H1 (cell line): ENCODE data around the gene APBA2. TPM values are rescaled to one million over a fixed set of nuclear protein-coding genes. Genes with fewer than 3 reads are reported as not detected.

Experiments
- CTCF ChIA-PET: fragments of 300-600 bp; sonication (Branson Sonifier 250); formaldehyde crosslinking; loops from one replicate; lab custom pipeline; 2021; ENCODE audit not compliant: partially characterized antibody; lab: Charles Lee
- POLR2A ChIA-PET: fragments of 300-600 bp; sonication (Branson Sonifier 250); formaldehyde crosslinking; loops from one replicate; lab custom pipeline; 2021; ENCODE audit warnings: inconsistent platforms; ENCODE audit not compliant: partially characterized antibody; lab: Charles Lee
- DNase-seq, 2 experiments: peaks; one replicate each; pipeline versions ENCODE4 v3.0.0 to v3.0.0-alpha.2; 2010 to 2022; ENCODE audit warnings: low spot score in 2 of 2, low read depth in 1 of 2, mixed read lengths in 1 of 2
- FAIRE-seq: peaks from 2 replicates; lab custom pipeline; 2011; peaks lifted over from hg19 to GRCh38; lab: Jason Lieb, UNC
- H2AFZ ChIP-seq: 2 replicates; pipeline ENCODE4 v1.8.1; 2012; ENCODE audit warnings: low read length, inconsistent platforms
- H2AK5ac ChIP-seq: 2 replicates; pipeline ENCODE4 v1.6.1; 2013; ENCODE audit warnings: low read depth, low read length
- H2BK120ac ChIP-seq: replicated peaks from 2 replicates; pipeline ENCODE3; 2013; ENCODE audit warnings: low read depth, low read length, inconsistent platforms
- H2BK12ac ChIP-seq: 2 replicates; pipeline ENCODE4 v1.6.1; 2013; ENCODE audit warnings: low read depth, low read length
- H2BK15ac ChIP-seq: 2 replicates; pipeline ENCODE4 v1.6.1; 2013; ENCODE audit warnings: low read length
- H2BK20ac ChIP-seq: 2 replicates; pipeline ENCODE4 v1.6.1; 2013; ENCODE audit warnings: low read length
- H2BK5ac ChIP-seq: 2 replicates; pipeline ENCODE4 v1.6.1; 2013; ENCODE audit warnings: low read depth, low read length
- H3K14ac ChIP-seq: 2 replicates; pipeline ENCODE4 v1.6.1; 2013; ENCODE audit warnings: inconsistent platforms; ENCODE audit not compliant: insufficient read length
- H3K18ac ChIP-seq: 2 replicates; pipeline ENCODE4 v1.6.1; 2013; ENCODE audit warnings: low read length; ENCODE audit errors: extremely low read depth
- H3K23ac ChIP-seq: 2 replicates; pipeline ENCODE4 v1.6.1; 2013; ENCODE audit warnings: inconsistent platforms; ENCODE audit not compliant: insufficient read length
- H3K23me2 ChIP-seq: 2 replicates; pipeline ENCODE4 v1.6.1; 2013; ENCODE audit warnings: low read depth, low read length
- H3K27ac ChIP-seq: 2 replicates; pipeline ENCODE4 v1.6.1; 2011; ENCODE audit warnings: low read depth, low read length, inconsistent platforms
- H3K27me3 ChIP-seq, 4 experiments: replicated peaks in 1 of 4; 1 replicate in 1 of 4; 2 replicates in 3 of 4; pipeline versions ENCODE4 v1.6.1 to v1.8.1; 2011 to 2013; ENCODE audit warnings: low read length in 3 of 4, mild to moderate bottlenecking in 3 of 4, inconsistent platforms in 2 of 4, mixed read lengths in 2 of 4, moderate library complexity in 1 of 4; ENCODE audit not compliant: control insufficient read depth in 3 of 4, insufficient read depth in 3 of 4; ENCODE audit errors: extremely low read depth in 1 of 4
- H3K36me3 ChIP-seq, 4 experiments: 2 replicates each; pipeline versions ENCODE4 v1.6.1 to v1.8.1; 2011 to 2013; ENCODE audit warnings: mild to moderate bottlenecking in 4 of 4, low read length in 3 of 4, moderate library complexity in 2 of 4, control low read depth in 1 of 4, inconsistent platforms in 1 of 4; ENCODE audit not compliant: insufficient read depth in 4 of 4, control insufficient read depth in 2 of 4
- H3K4ac ChIP-seq: replicated peaks from 2 replicates; pipeline ENCODE3; 2013; ENCODE audit warnings: low read length, low read depth, mixed read lengths, inconsistent platforms; ENCODE audit not compliant: insufficient read length
- H3K4me1 ChIP-seq, 4 experiments: replicated peaks in 1 of 4; 1 replicate in 1 of 4; 2 replicates in 3 of 4; pipeline versions ENCODE4 v1.6.1 to v1.8.1; 2011 to 2013; ENCODE audit warnings: low read length in 3 of 4, inconsistent platforms in 2 of 4, mixed read lengths in 1 of 4; ENCODE audit not compliant: insufficient read depth in 4 of 4, control insufficient read depth in 3 of 4
- H3K4me2 ChIP-seq, 2 experiments: 2 replicates each; pipeline versions ENCODE4 v1.6.1 to v1.8.1; 2011 to 2013; ENCODE audit warnings: low read depth in 2 of 2, low read length in 2 of 2, control low read depth in 1 of 2, inconsistent platforms in 1 of 2, mild to moderate bottlenecking in 1 of 2; ENCODE audit not compliant: insufficient read depth in 1 of 2
- H3K4me3 ChIP-seq, 4 experiments: fragments of 200-600, 300-600 bp in 1 of 4; sonication (generic), shearing (Covaris generic), sonication (Bioruptor Twin) in 1 of 4; 2 replicates each; pipeline versions ENCODE4 v1.5.1 to v1.8.1; 2011 to 2016; ENCODE audit warnings: low read length in 4 of 4, low read depth in 3 of 4, control low read depth in 2 of 4, inconsistent platforms in 2 of 4, mild to moderate bottlenecking in 2 of 4, mixed read lengths in 1 of 4, moderate library complexity in 1 of 4; ENCODE audit not compliant: insufficient read depth in 2 of 4; ENCODE audit errors: extremely low read depth in 1 of 4
- H3K56ac ChIP-seq: replicated peaks from 2 replicates; pipeline ENCODE3; 2013; ENCODE audit warnings: low read depth, mild to moderate bottlenecking, mixed read lengths, low read length, inconsistent platforms; ENCODE audit not compliant: insufficient read length
- H3K79me1 ChIP-seq: 2 replicates; pipeline ENCODE4 v1.6.1; 2013; ENCODE audit warnings: low read depth, low read length, control low read depth
- H3K79me2 ChIP-seq, 2 experiments: 2 replicates each; pipeline versions ENCODE4 v1.6.1 to v1.8.1; 2012 to 2013; ENCODE audit warnings: low read length in 2 of 2, mild to moderate bottlenecking in 2 of 2, inconsistent platforms in 1 of 2; ENCODE audit not compliant: insufficient read depth in 2 of 2, control insufficient read depth in 1 of 2
- H3K9ac ChIP-seq, 4 experiments: replicated peaks in 1 of 4; 1 replicate in 1 of 4; 2 replicates in 3 of 4; pipeline versions ENCODE4 v1.6.1 to v1.8.1; 2011 to 2013; ENCODE audit warnings: low read depth in 3 of 4, low read length in 3 of 4, control low read depth in 2 of 4, mild to moderate bottlenecking in 2 of 4, moderate library complexity in 2 of 4, inconsistent platforms in 1 of 4; ENCODE audit errors: extremely low read depth in 1 of 4
- H3K9me3 ChIP-seq, 2 experiments: 2 replicates each; pipeline versions ENCODE4 v1.6.1 to v1.8.1; 2012 to 2013; ENCODE audit warnings: mild to moderate bottlenecking in 2 of 2, moderate library complexity in 2 of 2, control low read depth in 1 of 2, inconsistent platforms in 1 of 2, low read depth in 1 of 2, low read length in 1 of 2, mixed read lengths in 1 of 2; ENCODE audit not compliant: insufficient read depth in 2 of 2
- H4K20me1 ChIP-seq, 2 experiments: replicated peaks in 1 of 2; 2 replicates each; pipeline versions ENCODE3 to v1.8.1; 2011 to 2013; ENCODE audit warnings: inconsistent platforms in 2 of 2, low read length in 2 of 2, mild to moderate bottlenecking in 1 of 2; ENCODE audit not compliant: insufficient read depth in 2 of 2, control insufficient read depth in 1 of 2
- H4K5ac ChIP-seq: 2 replicates; pipeline ENCODE4 v1.6.1; 2013; ENCODE audit warnings: low read length, low read depth, mixed read lengths, inconsistent platforms; ENCODE audit not compliant: insufficient read length
- H4K8ac ChIP-seq: 2 replicates; pipeline ENCODE4 v1.8.0; 2013; ENCODE audit warnings: mild to moderate bottlenecking, moderate library complexity, low read length, inconsistent platforms; ENCODE audit not compliant: insufficient read depth; ENCODE audit errors: extremely low read depth
- H4K91ac ChIP-seq: replicated peaks from 2 replicates; pipeline ENCODE3; 2013; ENCODE audit warnings: low read length, mixed read lengths, inconsistent platforms; ENCODE audit not compliant: insufficient read length
- ATF3 ChIP-seq: IDR thresholded peaks from 2 replicates; pipeline ENCODE4 v1.6.1; 2011; ENCODE audit warnings: low read depth, mild to moderate bottlenecking, low read length; ENCODE audit not compliant: insufficient read depth
- WGBS, 2 experiments: shearing (Covaris generic) in 1 of 2; methylation state at CpG; one replicate each; pipeline versions ENCODE4 v1.1.6 to v1.1.7; 2013 to 2015; ENCODE audit warnings: low lambda C conversion rate in 2 of 2, mixed read lengths in 2 of 2, inconsistent platforms in 1 of 2, low coverage in 1 of 2, missing lambda C conversion rate in 1 of 2; ENCODE audit not compliant: insufficient replicate concordance in 2 of 2, insufficient coverage in 1 of 2, insufficient read length in 1 of 2; ENCODE audit errors: extremely low coverage in 1 of 2, missing lambda C conversion rate in 1 of 2; 5-methylcytosine and 5-hydroxymethylcytosine counted together
- polyA plus RNA-seq, 7 experiments: library from polyadenylated mRNA; depleted of rRNA in 3 of 7; stranded (reverse) in 5 of 7; unstranded in 2 of 7; fragments of >200 nt in 5 of 7; fragments of 200-250 nt in 2 of 7; gene quantifications; 1 replicate in 5 of 7; 2 replicates in 1 of 7; 4 replicates in 1 of 7; pipeline versions ENCODE4 v1.2.1 to v1.2.3, GENCODE V29; 2011 to 2013; ENCODE audit warnings: missing spikeins in 2 of 7, mixed read lengths in 2 of 7
- total RNA-seq: library from RNA; stranded (reverse); fragmentation: NEBNext Ultra II Directional; extraction: Animal tissue kit (Norgen Biotek cat#: 25700); gene quantifications from 2 replicates; pipeline ENCODE4 v1.2.1, GENCODE V29; 2021

Gene APBA2
- total and polyA plus RNA-seq, 2 of the 8 experiments (the other 6 are each of a cell fraction or from before 2014, with no cell fraction given), result 15.5 to 19.0 TPM

GRCh38 chr15:28911310-28911931, 25.6 kb downstream of the APBA2 start:
- H3K14ac ChIP-seq, result no peak overlapping the region
- no peak overlapping the region for H2BK5ac ChIP-seq
- WGBS, 2 experiments, result 61% methylated on average over 8 of the region's 8 CpGs; no CpG with 5 or more reads in 1 of the 2 experiments
- no peaks in the 10 kb centered on the region for H3K79me2 ChIP-seq
- H4K20me1 ChIP-seq, result peaks cover 0 to 11% of the 10 kb centered on the region in 2 experiments
- ChIA-PET POLR2A (no interaction called here), CTCF (interaction anchor here (0.6 to 4.7 kb wide), 4 partner anchors 8 to 189 kb away, joined by 3 to 51 read pairs (median 4); no protein-coding TSS in a partner anchor)
- H3K23ac ChIP-seq, result no peak overlapping the region
- H3K4me3 ChIP-seq, result no peak overlapping the region
- peaks cover 11% of the 10 kb centered on the region; the same call in 1 of the 2 replicates for H3K23me2 ChIP-seq
- H3K4me1 ChIP-seq, result peaks cover 6 to 17% (median 10%) of the 10 kb centered on the region in 4 experiments; a peak in 6 of 7 replicates
- no peak overlapping the region for H2BK20ac ChIP-seq
- H2BK15ac ChIP-seq, result no peak overlapping the region
- no peaks in the 10 kb centered on the region for H3K27me3 ChIP-seq
- peaks cover 8% of the 10 kb centered on the region for H3K79me1 ChIP-seq
- H3K18ac ChIP-seq, result no peak overlapping the region
- H3K9me3 ChIP-seq, result peaks cover 0 to 3% of the 10 kb centered on the region in 2 experiments; a peak in 1 of 4 replicates
- no peak overlapping the region for H3K27ac ChIP-seq
- H2AK5ac ChIP-seq, result no peak overlapping the region
- no peak overlapping the region for H3K9ac ChIP-seq
- peak overlapping the region; percentile 25 to 57; a peak in 2 of 4 replicates for H3K4me2 ChIP-seq
- no peak overlapping the region for H3K4ac ChIP-seq
- H3K36me3 ChIP-seq, result no peaks in the 10 kb centered on the region; a peak in 1 of 8 replicates
- no peak overlapping the region for H2AFZ ChIP-seq
- no peak for TF ChIP-seq ATF3
- FAIRE-seq (no peak), DNase-seq (no peak)
- H4K8ac ChIP-seq, result no peak overlapping the region
- no peak overlapping the region for H2BK12ac ChIP-seq
- no peak overlapping the region for H4K91ac ChIP-seq
- no peak overlapping the region for H2BK120ac ChIP-seq
- H3K56ac ChIP-seq, result no peak overlapping the region
- H4K5ac ChIP-seq, result no peak overlapping the region
